ENCODE data around the gene LPAR2.

LPAR2 gene

GRCh38 chr19:19630426-19630825, 2.4 kb upstream of the LPAR2 start:
- no peak overlapping the region for H3K4me3 ChIP-seq (ENCODE audit: low read length, poor library complexity, severe bottlenecking)
- no peak overlapping the region for H3K9ac ChIP-seq (ENCODE audit: low read depth, low read length, poor library complexity, severe bottlenecking)
- no peak overlapping the region for H2AFZ ChIP-seq (ENCODE audit: low read length)
- no peaks in the 10 kb centered on the region for H3K79me2 ChIP-seq (ENCODE audit: insufficient read depth, low read length)
- H3K4me2 ChIP-seq (ENCODE audit: low read depth, low read length, poor library complexity, severe bottlenecking) = no peak overlapping the region
- no peaks in the 10 kb centered on the region for H3K27me3 ChIP-seq (ENCODE audit: insufficient read depth, low read length, poor library complexity, severe bottlenecking)
- H3K36me3 ChIP-seq (ENCODE audit: insufficient read depth, low read length) = peaks cover 17% of the 10 kb centered on the region; the same call in 1 of the 2 replicates
- H3F3A ChIP-seq (ENCODE audit: low read depth) = no peaks in the 10 kb centered on the region
- no peak for TF ChIP-seq EZH2phosphoT487 (IDR thresholded peaks at IDR 0.05; ENCODE audit: borderline replicate concordance)
- TF ChIP-seq, protein P1, sequence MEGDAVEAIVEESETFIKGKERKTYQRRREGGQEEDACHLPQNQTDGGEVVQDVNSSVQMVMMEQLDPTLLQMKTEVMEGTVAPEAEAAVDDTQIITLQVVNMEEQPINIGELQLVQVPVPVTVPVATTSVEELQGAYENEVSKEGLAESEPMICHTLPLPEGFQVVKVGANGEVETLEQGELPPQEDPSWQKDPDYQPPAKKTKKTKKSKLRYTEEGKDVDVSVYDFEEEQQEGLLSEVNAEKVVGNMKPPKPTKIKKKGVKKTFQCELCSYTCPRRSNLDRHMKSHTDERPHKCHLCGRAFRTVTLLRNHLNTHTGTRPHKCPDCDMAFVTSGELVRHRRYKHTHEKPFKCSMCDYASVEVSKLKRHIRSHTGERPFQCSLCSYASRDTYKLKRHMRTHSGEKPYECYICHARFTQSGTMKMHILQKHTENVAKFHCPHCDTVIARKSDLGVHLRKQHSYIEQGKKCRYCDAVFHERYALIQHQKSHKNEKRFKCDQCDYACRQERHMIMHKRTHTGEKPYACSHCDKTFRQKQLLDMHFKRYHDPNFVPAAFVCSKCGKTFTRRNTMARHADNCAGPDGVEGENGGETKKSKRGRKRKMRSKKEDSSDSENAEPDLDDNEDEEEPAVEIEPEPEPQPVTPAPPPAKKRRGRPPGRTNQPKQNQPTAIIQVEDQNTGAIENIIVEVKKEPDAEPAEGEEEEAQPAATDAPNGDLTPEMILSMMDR (conservative IDR thresholded peaks at IDR 0.05; ENCODE audit: low read length) = no peak
- H3K4me1 ChIP-seq (ENCODE audit: insufficient read depth, low read length, poor library complexity, severe bottlenecking) = no peaks in the 10 kb centered on the region
- no peaks in the 10 kb centered on the region for H3K9me2 ChIP-seq (replicated peaks; ENCODE audit: low read depth, low read length)
- H3K9me3 ChIP-seq (ENCODE audit: insufficient read depth, low read depth, low read length) = no peaks in the 10 kb centered on the region
- no peaks in the 10 kb centered on the region for H4K20me1 ChIP-seq (ENCODE audit: insufficient read depth, low read length, poor library complexity, severe bottlenecking)

- H3K4me1 ChIP-seq (ENCODE audit: insufficient read depth, low read length, poor library complexity, severe bottlenecking) = no peaks in the 10 kb centered on the region
- peaks cover 17% of the 10 kb centered on the region; the same call in 1 of the 2 replicates for H3K36me3 ChIP-seq (ENCODE audit: insufficient read depth, low read length)
- H3K27me3 ChIP-seq (ENCODE audit: insufficient read depth, low read length, poor library complexity, severe bottlenecking) = no peaks in the 10 kb centered on the region
- H3F3A ChIP-seq (ENCODE audit: low read depth) = no peaks in the 10 kb centered on the region
- no peak overlapping the region for H3K9ac ChIP-seq (ENCODE audit: low read depth, low read length, poor library complexity, severe bottlenecking)
- H4K20me1 ChIP-seq (ENCODE audit: insufficient read depth, low read length, poor library complexity, severe bottlenecking) = no peaks in the 10 kb centered on the region
- TF ChIP-seq, protein P1 (conservative IDR thresholded peaks at IDR 0.05; ENCODE audit: low read length) = no peak
- TF ChIP-seq EZH2phosphoT487 (IDR thresholded peaks at IDR 0.05; ENCODE audit: borderline replicate concordance) = no peak
- no peaks in the 10 kb centered on the region for H3K9me2 ChIP-seq (replicated peaks; ENCODE audit: low read depth, low read length)
- no peaks in the 10 kb centered on the region for H3K9me3 ChIP-seq (ENCODE audit: insufficient read depth, low read depth, low read length)
- no peaks in the 10 kb centered on the region for H3K79me2 ChIP-seq (ENCODE audit: insufficient read depth, low read length)
- no peak overlapping the region for H3K4me2 ChIP-seq (ENCODE audit: low read depth, low read length, poor library complexity, severe bottlenecking)
- no peak overlapping the region for H2AFZ ChIP-seq (ENCODE audit: low read length)
- H3K4me3 ChIP-seq (ENCODE audit: low read length, poor library complexity, severe bottlenecking) = no peak overlapping the region
Measured at GRCh38 chr19:19630062-19630414, 2.0 kb upstream of the LPAR2 start.

GRCh38 chr19:19628501-19629134, 598 bp upstream of the LPAR2 start:
- H3K9me2 ChIP-seq (replicated peaks; ENCODE audit: low read depth, low read length) = no peaks in the 10 kb centered on the region
- H3K79me2 ChIP-seq (ENCODE audit: insufficient read depth, low read length) = no peaks in the 10 kb centered on the region
- no peaks in the 10 kb centered on the region for H3K4me1 ChIP-seq (ENCODE audit: insufficient read depth, low read length, poor library complexity, severe bottlenecking)
- no peak overlapping the region for H3K4me2 ChIP-seq (ENCODE audit: low read depth, low read length, poor library complexity, severe bottlenecking)
- no peaks in the 10 kb centered on the region for H3K9me3 ChIP-seq (ENCODE audit: insufficient read depth, low read depth, low read length)
- H3K4me3 ChIP-seq (ENCODE audit: low read length, poor library complexity, severe bottlenecking) = no peak overlapping the region
- 0 out of 2 replicates have a peak, but pooled peaks cover 4% of the 10 kb centered on the region for H3K36me3 ChIP-seq (ENCODE audit: insufficient read depth, low read length)
- H2AFZ ChIP-seq (ENCODE audit: low read length) = no peak overlapping the region
- H3K27me3 ChIP-seq (ENCODE audit: insufficient read depth, low read length, poor library complexity, severe bottlenecking) = no peaks in the 10 kb centered on the region
- H4K20me1 ChIP-seq (ENCODE audit: insufficient read depth, low read length, poor library complexity, severe bottlenecking) = no peaks in the 10 kb centered on the region
- H3F3A ChIP-seq (ENCODE audit: low read depth) = no peaks in the 10 kb centered on the region
- TF ChIP-seq EZH2phosphoT487 (IDR thresholded peaks at IDR 0.05; ENCODE audit: borderline replicate concordance) = no peak
- TF ChIP-seq, protein P1 (conservative IDR thresholded peaks at IDR 0.05; ENCODE audit: low read length) = no peak
- H3K9ac ChIP-seq (ENCODE audit: low read depth, low read length, poor library complexity, severe bottlenecking) = no peak overlapping the region
